H9 (cell line): ENCODE results near the gene TMCO4. TPM values are rescaled to one million over a fixed set of nuclear protein-coding genes. Genes with fewer than 3 reads are reported as not detected.

Source experiments
- DNase-seq: peaks from one replicate; pipeline ENCODE4 v3.0.0-alpha.2; 2017
- H2AFZ ChIP-seq: one replicate; pipeline ENCODE4 v1.6.1; 2013; ENCODE audit warnings: mild to moderate bottlenecking, low read length, control low read depth, moderate library complexity
- H2AK5ac ChIP-seq: 2 replicates; pipeline ENCODE4 v1.6.1; 2013; ENCODE audit warnings: low read length, control low read depth, mixed read lengths; ENCODE audit not compliant: insufficient read length
- H2BK120ac ChIP-seq: one replicate; pipeline ENCODE4 v1.6.1; 2013; ENCODE audit warnings: low read depth, mild to moderate bottlenecking, low read length, control low read depth, inconsistent platforms; ENCODE audit not compliant: poor library complexity, severe bottlenecking
- H2BK12ac ChIP-seq: 2 replicates; pipeline ENCODE4 v1.6.1; 2013; ENCODE audit warnings: low read length, control low read depth, mixed read lengths, low read depth; ENCODE audit not compliant: insufficient read length
- H2BK15ac ChIP-seq: 2 replicates; pipeline ENCODE4 v1.6.1; 2013; ENCODE audit warnings: low read depth, low read length, control low read depth
- H2BK20ac ChIP-seq: one replicate; pipeline ENCODE4 v1.6.1; 2013; ENCODE audit warnings: low read depth, mild to moderate bottlenecking, low read length, control low read depth, inconsistent platforms; ENCODE audit not compliant: poor library complexity, severe bottlenecking
- H2BK5ac ChIP-seq: 2 replicates; pipeline ENCODE4 v1.6.1; 2013; ENCODE audit warnings: low read length, control low read depth, mixed read lengths; ENCODE audit not compliant: insufficient read length
- H3K14ac ChIP-seq: 2 replicates; pipeline ENCODE4 v1.6.1; 2013; ENCODE audit warnings: low read length, control low read depth; ENCODE audit not compliant: insufficient read depth
- H3K18ac ChIP-seq: 2 replicates; pipeline ENCODE4 v1.6.1; 2013; ENCODE audit warnings: low read depth, mild to moderate bottlenecking, mixed read lengths, low read length, control low read depth; ENCODE audit not compliant: insufficient read length
- H3K23ac ChIP-seq: 2 replicates; pipeline ENCODE4 v1.6.1; 2013; ENCODE audit warnings: low read length, control low read depth, mixed read lengths, low read depth; ENCODE audit not compliant: insufficient read length
- H3K23me2 ChIP-seq: 2 replicates; pipeline ENCODE4 v1.6.1; 2013; ENCODE audit warnings: low read depth, mild to moderate bottlenecking, mixed read lengths, low read length, control low read depth; ENCODE audit not compliant: insufficient read length, poor library complexity, severe bottlenecking
- H3K27ac ChIP-seq: 2 replicates; pipeline ENCODE4 v1.5.1; 2013; ENCODE audit warnings: low read length, control low read depth, mixed read lengths, low read depth; ENCODE audit not compliant: insufficient read length
- H3K27me3 ChIP-seq: 2 replicates; pipeline ENCODE4 v1.6.1; 2013; ENCODE audit warnings: low read length, control low read depth, inconsistent platforms; ENCODE audit not compliant: insufficient read depth
- H3K4ac ChIP-seq: 2 replicates; pipeline ENCODE4 v1.6.1; 2013; ENCODE audit warnings: low read depth, mild to moderate bottlenecking, control low read depth, inconsistent platforms, low read length, moderate library complexity
- H3K4me1 ChIP-seq: 2 replicates; pipeline ENCODE4 v1.6.1; 2013; ENCODE audit warnings: low read length, control low read depth, inconsistent platforms; ENCODE audit not compliant: insufficient read depth
- H3K4me2 ChIP-seq: 2 replicates; pipeline ENCODE4 v1.6.1; 2013; ENCODE audit warnings: low read length, control low read depth, mixed read lengths; ENCODE audit not compliant: insufficient read length, insufficient read depth
- H3K56ac ChIP-seq: 2 replicates; pipeline ENCODE4 v1.6.1; 2013; ENCODE audit warnings: low read depth, mild to moderate bottlenecking, mixed read lengths, low read length, control low read depth; ENCODE audit not compliant: insufficient read length
- H3K79me1 ChIP-seq: 2 replicates; pipeline ENCODE4 v1.6.1; 2013; ENCODE audit warnings: low read depth, mild to moderate bottlenecking, moderate library complexity, low read length, control low read depth, inconsistent platforms; ENCODE audit not compliant: insufficient read depth, poor library complexity, severe bottlenecking
- H3K79me2 ChIP-seq: 2 replicates; pipeline ENCODE4 v1.6.1; 2013; ENCODE audit warnings: low read length, control low read depth, inconsistent platforms; ENCODE audit not compliant: insufficient read depth
- H3K9ac ChIP-seq: 2 replicates; pipeline ENCODE4 v1.6.1; 2013; ENCODE audit warnings: low read length, control low read depth, mixed read lengths; ENCODE audit not compliant: insufficient read length; ENCODE audit errors: extremely low read depth
- H3K9me3 ChIP-seq: one replicate; pipeline ENCODE4 v1.6.1; 2013; ENCODE audit warnings: low read depth, low read length, inconsistent platforms; ENCODE audit not compliant: control insufficient read depth
- H3T11ph ChIP-seq: one replicate; pipeline ENCODE4 v1.6.1; 2013; ENCODE audit warnings: mild to moderate bottlenecking, low read length, control low read depth, inconsistent platforms
- H4K20me1 ChIP-seq: one replicate; pipeline ENCODE4 v1.6.1; 2013; ENCODE audit not compliant: control insufficient read depth, insufficient read length, insufficient read depth
- H4K5ac ChIP-seq: 2 replicates; pipeline ENCODE4 v1.6.1; 2013; ENCODE audit warnings: low read depth, mild to moderate bottlenecking, mixed read lengths, low read length, control low read depth; ENCODE audit not compliant: insufficient read length
- H4K8ac ChIP-seq: replicated peaks from 2 replicates; pipeline ENCODE4 v1.6.1; 2013; ENCODE audit warnings: low read length, control low read depth, mixed read lengths, low read depth; ENCODE audit not compliant: insufficient read length
- H4K91ac ChIP-seq: 2 replicates; pipeline ENCODE4 v1.6.1; 2013; ENCODE audit warnings: low read depth, mild to moderate bottlenecking, moderate library complexity, mixed read lengths, low read length, control low read depth; ENCODE audit not compliant: insufficient read length
- H3K27ac Mint-ChIP-seq, 3 experiments: 2 replicates in 2 of 3; 3 replicates in 1 of 3; pipeline ENCODE4 v1.8.0; 2020 to 2021; ENCODE audit warnings: mixed read lengths in 3 of 3, mild to moderate bottlenecking in 1 of 3, moderate library complexity in 1 of 3
- H3K27me3 Mint-ChIP-seq: 2 replicates; pipeline ENCODE4 v1.8.0; 2021; ENCODE audit warnings: low read depth, mild to moderate bottlenecking, moderate library complexity, mixed read lengths
- H3K36me3 Mint-ChIP-seq, 3 experiments: 2 replicates in 2 of 3; 3 replicates in 1 of 3; pipeline ENCODE4 v1.8.0; 2020 to 2021; ENCODE audit warnings: low read depth in 3 of 3, mixed read lengths in 3 of 3; ENCODE audit not compliant: insufficient read depth in 1 of 3
- H3K4me1 Mint-ChIP-seq, 2 experiments: 2 replicates each; pipeline ENCODE4 v1.8.0; 2020; ENCODE audit warnings: mixed read lengths in 2 of 2
- H3K4me3 Mint-ChIP-seq, 2 experiments: 2 replicates in 1 of 2; 3 replicates in 1 of 2; pipeline ENCODE4 v1.8.0; 2020 to 2021; ENCODE audit warnings: mild to moderate bottlenecking in 2 of 2, mixed read lengths in 2 of 2, moderate library complexity in 1 of 2
- H3K9me3 Mint-ChIP-seq, 2 experiments: 2 replicates in 1 of 2; 3 replicates in 1 of 2; pipeline ENCODE4 v1.8.0; 2020; ENCODE audit warnings: mild to moderate bottlenecking in 2 of 2, mixed read lengths in 2 of 2, moderate library complexity in 1 of 2
- WGBS: extraction: QIAGEN DNeasy Blood & Tissue Kit; methylation state at CpG from one replicate; pipeline ENCODE4 v1.1.7; 2013; ENCODE audit warnings: missing lambda C conversion rate, low lambda C conversion rate, mixed read lengths; ENCODE audit not compliant: insufficient read length; ENCODE audit errors: extremely low coverage; 5-methylcytosine and 5-hydroxymethylcytosine counted together
- total RNA-seq: library from RNA; stranded (reverse); gene quantifications from 2 replicates; pipeline ENCODE4 v1.2.1, GENCODE V29; 2021
- TF ChIP-seq, protein P1 (sequence below): fragments of 200-600 bp; sonication (generic); conservative IDR thresholded peaks from 3 replicates; pipeline ENCODE4 v1.8.0; 2021; ENCODE audit warnings: antibody characterized with exemption, mild to moderate bottlenecking

Gene TMCO4
- total RNA-seq, 1 experiment from 2014 or later: 4.0 TPM

DNA sequence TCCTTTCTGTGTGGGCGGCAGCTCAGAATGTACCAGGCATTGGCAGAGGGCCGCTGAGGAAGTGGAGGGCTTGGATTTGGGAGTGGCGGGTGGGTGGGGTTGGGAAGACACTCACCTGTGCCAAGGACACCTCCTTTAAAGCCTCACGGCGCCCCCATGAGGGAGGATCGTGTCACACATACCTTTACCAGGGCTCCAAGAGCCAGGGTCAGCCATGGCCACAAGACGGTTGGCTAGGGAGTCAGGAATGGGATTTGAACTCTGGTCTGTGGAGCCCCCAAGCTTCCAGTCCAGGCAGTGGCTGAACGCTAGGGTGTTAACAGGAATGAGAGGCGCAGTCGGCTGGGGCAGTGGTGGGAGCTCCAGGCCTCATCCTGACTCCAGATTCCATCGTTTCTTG lies 151.0 kb downstream of the TMCO4 start:
- Histone ChIP-seq H4K5ac (no peak overlapping the region), H4K20me1 (no peaks in the 10 kb centered on the region), H3K4me1 (no peaks in the 10 kb centered on the region), H2BK120ac (no peak overlapping the region), H3K79me1 (no peaks in the 10 kb centered on the region), H3K9me3 (no peaks in the 10 kb centered on the region), H3K4me2 (no peak overlapping the region), H3K56ac (no peak overlapping the region), H3K4ac (no peak overlapping the region), H3K18ac (no peak overlapping the region), H2BK12ac (no peak overlapping the region), H3K27me3 (peaks cover 4% of the 10 kb centered on the region; the same call in 1 of the 2 replicates), H2AK5ac (no peak overlapping the region), H3T11ph (no peak overlapping the region), H3K27ac (no peak overlapping the region), H3K23ac (no peak overlapping the region), H2BK5ac (no peak overlapping the region), H2BK20ac (no peak overlapping the region), H3K14ac (no peak overlapping the region), H4K8ac (no peak overlapping the region), H3K79me2 (no peaks in the 10 kb centered on the region), H2AFZ (no peak overlapping the region), H3K23me2 (peaks cover 17% of the 10 kb centered on the region), H3K9ac (no peak overlapping the region), H2BK15ac (no peak overlapping the region), H4K91ac (no peak overlapping the region)
- TF ChIP-seq, protein P1, sequence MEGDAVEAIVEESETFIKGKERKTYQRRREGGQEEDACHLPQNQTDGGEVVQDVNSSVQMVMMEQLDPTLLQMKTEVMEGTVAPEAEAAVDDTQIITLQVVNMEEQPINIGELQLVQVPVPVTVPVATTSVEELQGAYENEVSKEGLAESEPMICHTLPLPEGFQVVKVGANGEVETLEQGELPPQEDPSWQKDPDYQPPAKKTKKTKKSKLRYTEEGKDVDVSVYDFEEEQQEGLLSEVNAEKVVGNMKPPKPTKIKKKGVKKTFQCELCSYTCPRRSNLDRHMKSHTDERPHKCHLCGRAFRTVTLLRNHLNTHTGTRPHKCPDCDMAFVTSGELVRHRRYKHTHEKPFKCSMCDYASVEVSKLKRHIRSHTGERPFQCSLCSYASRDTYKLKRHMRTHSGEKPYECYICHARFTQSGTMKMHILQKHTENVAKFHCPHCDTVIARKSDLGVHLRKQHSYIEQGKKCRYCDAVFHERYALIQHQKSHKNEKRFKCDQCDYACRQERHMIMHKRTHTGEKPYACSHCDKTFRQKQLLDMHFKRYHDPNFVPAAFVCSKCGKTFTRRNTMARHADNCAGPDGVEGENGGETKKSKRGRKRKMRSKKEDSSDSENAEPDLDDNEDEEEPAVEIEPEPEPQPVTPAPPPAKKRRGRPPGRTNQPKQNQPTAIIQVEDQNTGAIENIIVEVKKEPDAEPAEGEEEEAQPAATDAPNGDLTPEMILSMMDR: peak; percentile 76
- peak; percentile 93 for DNase-seq
- no peak overlapping the region for H3K4me3 Mint-ChIP-seq
- H3K36me3 Mint-ChIP-seq: no peaks in the 10 kb centered on the region; a peak in 2 of 7 replicates
- peaks cover 26% of the 10 kb centered on the region for H3K27me3 Mint-ChIP-seq
- no CpG with 5 or more reads among the region's 11 CpGs for WGBS
- peaks cover 0 to 3% of the 10 kb centered on the region in 2 experiments; a peak in 1 of 5 replicates for H3K9me3 Mint-ChIP-seq
- no peak overlapping the region for H3K27ac Mint-ChIP-seq
- peaks cover 11 to 20% of the 10 kb centered on the region in 2 experiments for H3K4me1 Mint-ChIP-seq
